Suprapubic skin (tissue), 4 donors: ENCODE data around the gene NHEJ1. TPM values are rescaled to one million over a fixed set of nuclear protein-coding genes. Genes with fewer than 3 reads are reported as not detected.

ENCODE experiments used
- DNase-seq, 2 donors: peaks; one replicate each; pipeline ENCODE4 v3.0.0-alpha.2; 2019; ENCODE audit warnings: low spot score in 2 of 2
- H3K27ac ChIP-seq: fragments of 200-600 bp; sonication (generic); one replicate; pipeline ENCODE4 v1.5.1; 2019
- H3K27me3 ChIP-seq: fragments of 200-600 bp; sonication (generic); one replicate; pipeline ENCODE4 v1.5.1; 2019
- H3K36me3 ChIP-seq: fragments of 200-600 bp; sonication (generic); one replicate; pipeline ENCODE4 v1.5.1; 2019
- H3K4me1 ChIP-seq: fragments of 200-600 bp; sonication (generic); one replicate; pipeline ENCODE4 v1.5.1; 2019
- H3K4me3 ChIP-seq: fragments of 200-600 bp; sonication (generic); one replicate; pipeline ENCODE4 v1.5.1; 2019; ENCODE audit warnings: mild to moderate bottlenecking
- H3K9me3 ChIP-seq: fragments of 200-600 bp; sonication (generic); one replicate; pipeline ENCODE4 v1.5.1; 2019
- CTCF ChIP-seq, 2 donors: fragments of 200-600 bp in 1 of 2; fragments of 450-650 bp in 1 of 2; sonication (generic) in 1 of 2; IDR thresholded peaks; one replicate each; pipeline ENCODE4 v1.5.1; 2016 to 2019; ENCODE audit warnings: antibody characterized with exemption in 2 of 2, mild to moderate bottlenecking in 1 of 2, moderate library complexity in 1 of 2
- EP300 ChIP-seq: sonication (generic); formaldehyde crosslinking; IDR thresholded peaks from one replicate; pipeline ENCODE4 v1.6.1; 2017; ENCODE audit warnings: antibody characterized with exemption
- POLR2A ChIP-seq, 2 donors: fragments of 450-650 bp; IDR thresholded peaks; one replicate each; pipeline ENCODE4 v1.6.1; 2017; ENCODE audit warnings: antibody characterized with exemption in 2 of 2, mild to moderate bottlenecking in 2 of 2, moderate library complexity in 2 of 2
- POLR2AphosphoS5 ChIP-seq, 3 donors: sonication (generic); formaldehyde crosslinking; IDR thresholded peaks; one replicate each; pipeline ENCODE4 v1.6.1; 2017; ENCODE audit warnings: antibody characterized with exemption in 3 of 3
- WGBS: methylation state at CpG from one replicate; pipeline ENCODE4 v1.1.5; 2018; 5-methylcytosine and 5-hydroxymethylcytosine counted together
- total RNA-seq, 4 donors: library from RNA; depleted of rRNA; stranded (reverse); fragments of >200 nt; gene quantifications; one replicate each; pipeline ENCODE4 v1.1.0, GENCODE V29; 2016

The NHEJ1 gene
- total RNA-seq, 4 donors from 2014 or later, result 15.7 to 19.2 (median 18.3) TPM

GRCh38 chr2:219125225-219125885, 35.3 kb downstream of the NHEJ1 start:
- WGBS, result 90% methylated on average over 10 of the region's 10 CpGs
- Histone ChIP-seq H3K36me3 (no peaks in the 10 kb centered on the region), H3K9me3 (no peaks in the 10 kb centered on the region), H3K4me3 (no peak overlapping the region), H3K27me3 (no peaks in the 10 kb centered on the region), H3K4me1 (peaks cover 43% of the 10 kb centered on the region), H3K27ac (no peak overlapping the region)
- TF ChIP-seq POLR2AphosphoS5 (IDR thresholded peaks at IDR 0.05), result no peak
- TF ChIP-seq POLR2A (IDR thresholded peaks at IDR 0.05), result no peak
- no peak for TF ChIP-seq CTCF (IDR thresholded peaks at IDR 0.05)
- DNase-seq, result no peak

- no peak for DNase-seq
- Histone ChIP-seq H3K27me3 (no peaks in the 10 kb centered on the region), H3K9me3 (no peaks in the 10 kb centered on the region), H3K4me3 (no peak overlapping the region), H3K36me3 (no peaks in the 10 kb centered on the region), H3K27ac (no peak overlapping the region), H3K4me1 (peaks cover 43% of the 10 kb centered on the region)
- TF ChIP-seq CTCF (IDR thresholded peaks at IDR 0.05) (no peak), POLR2AphosphoS5 (IDR thresholded peaks at IDR 0.05) (no peak), EP300 (no peak)
- 81% methylated on average over 4 of the region's 4 CpGs for WGBS
Measured at GRCh38 chr2:219124381-219125110, 36.1 kb downstream of the NHEJ1 start.

- no peaks in the 10 kb centered on the region for H3K9me3 ChIP-seq
- H3K27ac ChIP-seq, result no peak overlapping the region
- TF ChIP-seq CTCF (IDR thresholded peaks at IDR 0.05), result no peak
- no peak for TF ChIP-seq EP300
- no peak for TF ChIP-seq POLR2AphosphoS5 (IDR thresholded peaks at IDR 0.05)
- no peak for TF ChIP-seq POLR2A (IDR thresholded peaks at IDR 0.05)
- 83% methylated on average over 8 of the region's 8 CpGs for WGBS
- no peaks in the 10 kb centered on the region for H3K36me3 ChIP-seq
- H3K4me1 ChIP-seq, result peaks cover 43% of the 10 kb centered on the region
- DNase-seq, result no peak
- no peaks in the 10 kb centered on the region for H3K27me3 ChIP-seq
- no peak overlapping the region for H3K4me3 ChIP-seq
Measured at GRCh38 chr2:219123356-219124135, 37.1 kb downstream of the NHEJ1 start.

GRCh38 chr2:219122202-219122980, 38.2 kb downstream of the NHEJ1 start:
- no peak for TF ChIP-seq POLR2AphosphoS5 (IDR thresholded peaks at IDR 0.05)
- TF ChIP-seq POLR2A (IDR thresholded peaks at IDR 0.05), result no peak
- no peak for TF ChIP-seq EP300
- TF ChIP-seq CTCF (IDR thresholded peaks at IDR 0.05), result no peak
- peaks cover 37% of the 10 kb centered on the region for H3K4me1 ChIP-seq
- WGBS, result 59% methylated on average over 5 of the region's 5 CpGs

More at GRCh38 chr2:219122202-219122980, 38.2 kb downstream of the NHEJ1 start:
- no peaks in the 10 kb centered on the region for H3K27me3 ChIP-seq
- H3K9me3 ChIP-seq, result no peaks in the 10 kb centered on the region
- H3K36me3 ChIP-seq, result no peaks in the 10 kb centered on the region
- H3K27ac ChIP-seq, result peak overlapping the region; percentile 17
- no peak for DNase-seq
- no peak overlapping the region for H3K4me3 ChIP-seq
